GM23338 (cell line): ENCODE measurements around the gene TCP11L1.

ENCODE experiments used
- CREB1 ChIP-seq: fragments of 250-450 bp; sonication (Bioruptor Pico); IDR thresholded peaks from 2 replicates; pipeline ENCODE4 v1.5.0; 2020; ENCODE audit warnings: low read depth, mild to moderate bottlenecking, moderate library complexity
- EZH2 ChIP-seq: fragments of 200-600 bp; sonication (generic); IDR thresholded peaks from one replicate; pipeline ENCODE4 v1.8.0; 2017; ENCODE audit warnings: antibody characterized with exemption, mild to moderate bottlenecking, low read depth; ENCODE audit not compliant: unreplicated experiment
- JUNB ChIP-seq: IDR thresholded peaks from one replicate; pipeline ENCODE4 v1.6.1; 2016; ENCODE audit warnings: antibody characterized with exemption; ENCODE audit not compliant: unreplicated experiment
- POLR2AphosphoS5 ChIP-seq: IDR thresholded peaks from 2 replicates; pipeline ENCODE4 v1.6.1; 2016; ENCODE audit warnings: antibody characterized with exemption, low read depth
- STAT1 ChIP-seq: IDR thresholded peaks from one replicate; pipeline ENCODE4 v1.6.1; 2016; ENCODE audit warnings: antibody characterized with exemption; ENCODE audit not compliant: unreplicated experiment
- TF ChIP-seq, protein P1 (sequence below), 2 experiments: fragments of 200-600 bp in 1 of 2; sonication (generic) in 1 of 2; conservative IDR thresholded peaks; 2 replicates each; pipeline versions ENCODE4 v1.5.1 to v1.6.1; 2016 to 2017; ENCODE audit warnings: antibody characterized with exemption in 2 of 2, low read depth in 2 of 2, mild to moderate bottlenecking in 2 of 2, moderate library complexity in 1 of 2
- TF ChIP-seq, protein P2 (sequence below): IDR thresholded peaks from one replicate; pipeline ENCODE4 v1.6.1; 2018; ENCODE audit warnings: antibody characterized with exemption; ENCODE audit not compliant: unreplicated experiment

DNA sequence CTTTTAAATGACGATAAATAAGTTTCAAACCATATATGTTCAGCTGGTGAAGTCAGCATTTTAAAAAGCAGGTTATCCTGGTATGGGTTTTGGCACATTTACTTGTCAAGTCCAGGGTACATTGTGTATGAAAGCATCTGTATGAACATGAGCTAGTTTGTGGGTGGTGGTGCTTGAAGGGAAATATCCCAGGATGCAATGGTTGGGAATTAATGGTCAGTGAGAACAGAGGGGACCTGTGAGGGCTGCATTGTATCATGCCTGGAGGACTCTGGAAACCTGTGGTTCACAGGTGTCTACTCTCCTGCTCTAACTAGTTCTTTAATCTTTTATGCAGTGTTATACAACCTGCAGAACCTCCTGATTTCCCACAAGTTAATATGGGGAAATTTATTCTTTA lies 17.9 kb upstream of the TCP11L1 start:
- TF ChIP-seq, protein P1, sequence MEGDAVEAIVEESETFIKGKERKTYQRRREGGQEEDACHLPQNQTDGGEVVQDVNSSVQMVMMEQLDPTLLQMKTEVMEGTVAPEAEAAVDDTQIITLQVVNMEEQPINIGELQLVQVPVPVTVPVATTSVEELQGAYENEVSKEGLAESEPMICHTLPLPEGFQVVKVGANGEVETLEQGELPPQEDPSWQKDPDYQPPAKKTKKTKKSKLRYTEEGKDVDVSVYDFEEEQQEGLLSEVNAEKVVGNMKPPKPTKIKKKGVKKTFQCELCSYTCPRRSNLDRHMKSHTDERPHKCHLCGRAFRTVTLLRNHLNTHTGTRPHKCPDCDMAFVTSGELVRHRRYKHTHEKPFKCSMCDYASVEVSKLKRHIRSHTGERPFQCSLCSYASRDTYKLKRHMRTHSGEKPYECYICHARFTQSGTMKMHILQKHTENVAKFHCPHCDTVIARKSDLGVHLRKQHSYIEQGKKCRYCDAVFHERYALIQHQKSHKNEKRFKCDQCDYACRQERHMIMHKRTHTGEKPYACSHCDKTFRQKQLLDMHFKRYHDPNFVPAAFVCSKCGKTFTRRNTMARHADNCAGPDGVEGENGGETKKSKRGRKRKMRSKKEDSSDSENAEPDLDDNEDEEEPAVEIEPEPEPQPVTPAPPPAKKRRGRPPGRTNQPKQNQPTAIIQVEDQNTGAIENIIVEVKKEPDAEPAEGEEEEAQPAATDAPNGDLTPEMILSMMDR (conservative IDR thresholded peaks at IDR 0.05; ENCODE audit: low read depth in 2 of 2), result no peak
- TF ChIP-seq POLR2AphosphoS5, result no peak
- TF ChIP-seq EZH2, result no peak
- TF ChIP-seq CREB1 (CRISPR knock-in tag), result no peak
- TF ChIP-seq, protein P2, sequence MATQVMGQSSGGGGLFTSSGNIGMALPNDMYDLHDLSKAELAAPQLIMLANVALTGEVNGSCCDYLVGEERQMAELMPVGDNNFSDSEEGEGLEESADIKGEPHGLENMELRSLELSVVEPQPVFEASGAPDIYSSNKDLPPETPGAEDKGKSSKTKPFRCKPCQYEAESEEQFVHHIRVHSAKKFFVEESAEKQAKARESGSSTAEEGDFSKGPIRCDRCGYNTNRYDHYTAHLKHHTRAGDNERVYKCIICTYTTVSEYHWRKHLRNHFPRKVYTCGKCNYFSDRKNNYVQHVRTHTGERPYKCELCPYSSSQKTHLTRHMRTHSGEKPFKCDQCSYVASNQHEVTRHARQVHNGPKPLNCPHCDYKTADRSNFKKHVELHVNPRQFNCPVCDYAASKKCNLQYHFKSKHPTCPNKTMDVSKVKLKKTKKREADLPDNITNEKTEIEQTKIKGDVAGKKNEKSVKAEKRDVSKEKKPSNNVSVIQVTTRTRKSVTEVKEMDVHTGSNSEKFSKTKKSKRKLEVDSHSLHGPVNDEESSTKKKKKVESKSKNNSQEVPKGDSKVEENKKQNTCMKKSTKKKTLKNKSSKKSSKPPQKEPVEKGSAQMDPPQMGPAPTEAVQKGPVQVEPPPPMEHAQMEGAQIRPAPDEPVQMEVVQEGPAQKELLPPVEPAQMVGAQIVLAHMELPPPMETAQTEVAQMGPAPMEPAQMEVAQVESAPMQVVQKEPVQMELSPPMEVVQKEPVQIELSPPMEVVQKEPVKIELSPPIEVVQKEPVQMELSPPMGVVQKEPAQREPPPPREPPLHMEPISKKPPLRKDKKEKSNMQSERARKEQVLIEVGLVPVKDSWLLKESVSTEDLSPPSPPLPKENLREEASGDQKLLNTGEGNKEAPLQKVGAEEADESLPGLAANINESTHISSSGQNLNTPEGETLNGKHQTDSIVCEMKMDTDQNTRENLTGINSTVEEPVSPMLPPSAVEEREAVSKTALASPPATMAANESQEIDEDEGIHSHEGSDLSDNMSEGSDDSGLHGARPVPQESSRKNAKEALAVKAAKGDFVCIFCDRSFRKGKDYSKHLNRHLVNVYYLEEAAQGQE, result no peak
- no peak for TF ChIP-seq JUNB
- no peak for TF ChIP-seq STAT1
